Transverse colon (tissue), 4 donors: ENCODE data around the gene GEMIN5. TPM values are rescaled to one million over a fixed set of nuclear protein-coding genes. Genes with fewer than 3 reads are reported as not detected.
"Not testable (repeated sequence)": the region's sequence is repeated elsewhere in the genome, so short reads cannot be mapped to it uniquely, and the experiment has no call there.

Experiments used
- DNase-seq: peaks from one replicate; pipeline ENCODE4 v3.0.0-alpha.2; 2019
- H3K27ac ChIP-seq, 4 donors: fragments of 200-600 bp; sonication (generic); 2 replicates each; pipeline ENCODE4 v1.5.1; 2016 to 2018; ENCODE audit warnings: inconsistent platforms in 4 of 4
- H3K27me3 ChIP-seq: fragments of 200-600 bp; sonication (generic); 2 replicates; pipeline ENCODE4 v1.5.1; 2017; ENCODE audit warnings: inconsistent platforms
- H3K36me3 ChIP-seq, 4 donors: fragments of 200-600 bp; sonication (generic); 2 replicates each; pipeline ENCODE4 v1.5.1; 2017 to 2019; ENCODE audit warnings: inconsistent platforms in 4 of 4
- H3K4me1 ChIP-seq, 4 donors: fragments of 200-600 bp; sonication (generic); 2 replicates each; pipeline ENCODE4 v1.5.1; 2017 to 2020; ENCODE audit warnings: inconsistent platforms in 4 of 4
- H3K4me3 ChIP-seq, 4 donors: fragments of 200-600 bp; sonication (generic); 1 replicate in 1 of 4; 2 replicates in 3 of 4; pipeline versions ENCODE4 v1.5.1 to v1.6.1; 2017 to 2019; ENCODE audit warnings: inconsistent platforms in 4 of 4
- H3K9me3 ChIP-seq, 2 donors: fragments of 200-600 bp; sonication (generic); 2 replicates each; pipeline ENCODE4 v1.5.1; 2017 to 2019; ENCODE audit warnings: inconsistent platforms in 2 of 2
- CTCF ChIP-seq, 5 experiments: fragments of 200-600 bp in 3 of 5; fragments of 450-650 bp in 2 of 5; sonication (generic) in 3 of 5; IDR thresholded peaks; 1 replicate in 2 of 5; 2 replicates in 3 of 5; pipeline ENCODE4 v1.5.1; 2016 to 2017; ENCODE audit warnings: antibody characterized with exemption in 5 of 5, inconsistent platforms in 3 of 5, mild to moderate bottlenecking in 2 of 5, moderate library complexity in 1 of 5
- EP300 ChIP-seq: sonication (generic); formaldehyde crosslinking; IDR thresholded peaks from one replicate; pipeline ENCODE4 v1.6.1; 2017; ENCODE audit warnings: antibody characterized with exemption, low read depth
- POLR2A ChIP-seq: fragments of 450-650 bp; IDR thresholded peaks from one replicate; pipeline ENCODE4 v1.6.1; 2016; ENCODE audit warnings: antibody characterized with exemption, mild to moderate bottlenecking, moderate library complexity
- POLR2AphosphoS5 ChIP-seq, 3 donors: sonication (generic); formaldehyde crosslinking; IDR thresholded peaks; one replicate each; pipeline ENCODE4 v1.6.1; 2016; ENCODE audit warnings: antibody characterized with exemption in 3 of 3
- WGBS, 2 donors: methylation state at CpG; one replicate each; pipeline ENCODE4 v1.1.5; 2018; ENCODE audit warnings: low coverage in 1 of 2; 5-methylcytosine and 5-hydroxymethylcytosine counted together
- in situ Hi-C, 4 donors: fragments of 200-750 bp; cut with MboI; loops; one replicate each; pipeline versions ENCODE4 v1.15.0 to v1.15.1; 2017; ENCODE audit warnings: low sequenced_read_pairs in 3 of 4, low pct_ligation_motif_present in 1 of 4, low pct_unique_long_range_greater_than_20kb in 1 of 4
- intact Hi-C: fragments of 100-400 bp; cut with DNase I; formaldehyde crosslinking; loops from one replicate; pipeline ENCODE4 v1.15.1; 2023; ENCODE audit warnings: low total_unique reads
- total RNA-seq, 4 donors: library from RNA; depleted of rRNA; stranded (reverse); fragments of >200 nt; gene quantifications; one replicate each; pipeline ENCODE4 v1.1.0, GENCODE V29; 2016

Gene GEMIN5
- total RNA-seq, 4 donors from 2014 or later = 3.4 to 39.4 (median 7.3) TPM

GRCh38 chr5:154917757-154918156, 20.3 kb downstream of the GEMIN5 start:
- Histone ChIP-seq H3K9me3 (no peaks in the 10 kb centered on the region), H3K36me3 (peaks cover 0 to 53% (median 16%) of the 10 kb centered on the region in 4 donors), H3K4me1 (no peaks in the 10 kb centered on the region), H3K27ac (no peak overlapping the region), H3K4me3 (no peak overlapping the region), H3K27me3 (no peaks in the 10 kb centered on the region)
- intact Hi-C loops = no loop called here
- 83 to 87% methylated on average over 4 of the region's 4 CpGs for WGBS, 2 donors
- TF ChIP-seq POLR2AphosphoS5 (IDR thresholded peaks at IDR 0.05) (no peak), POLR2A (no peak), CTCF (IDR thresholded peaks at IDR 0.05) (no peak), EP300 (no peak)
- in situ Hi-C loops = no loop called here
- DNase-seq = no peak

DNA sequence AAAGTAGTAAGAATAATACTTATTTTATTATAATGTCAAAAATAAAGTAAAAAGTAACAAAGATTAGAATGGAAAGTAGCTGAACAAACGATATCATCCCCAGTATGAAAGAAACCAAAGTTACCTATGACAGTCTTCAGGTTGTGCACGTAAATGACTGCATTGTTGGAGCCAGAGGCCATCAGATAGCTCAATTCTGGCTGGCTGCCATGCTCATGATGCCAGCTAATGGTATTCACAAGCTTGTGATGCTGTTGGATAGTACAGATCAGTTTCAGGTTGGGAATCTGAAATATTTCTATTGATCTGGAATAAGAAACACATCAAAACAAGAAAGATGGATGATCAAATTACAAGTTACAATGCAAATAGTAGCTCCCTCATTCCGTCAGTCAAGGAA, 21.1 kb downstream of the GEMIN5 start:
- Histone ChIP-seq H3K27me3 (no peaks in the 10 kb centered on the region), H3K9me3 (no peaks in the 10 kb centered on the region), H3K27ac (no peak overlapping the region), H3K4me1 (no peaks in the 10 kb centered on the region), H3K4me3 (no peak overlapping the region), H3K36me3 (peaks cover 0 to 56% (median 17%) of the 10 kb centered on the region in 4 donors)
- in situ Hi-C loops = no loop called here
- 82 to 90% methylated on average over 3 of the region's 3 CpGs for WGBS, 2 donors
- no peak for TF ChIP-seq EP300
- no peak for TF ChIP-seq POLR2AphosphoS5 (IDR thresholded peaks at IDR 0.05)
- TF ChIP-seq CTCF (IDR thresholded peaks at IDR 0.05) = no peak
- no peak for TF ChIP-seq POLR2A
- intact Hi-C loops = no loop called here
- no peak for DNase-seq

- peaks cover 0 to 62% (median 22%) of the 10 kb centered on the region in 4 donors for H3K36me3 ChIP-seq
- WGBS, 2 donors = 96 to 100% methylated on average over 5 to 7 of the region's 7 CpGs
- H3K4me3 ChIP-seq, H3K9me3 ChIP-seq, intact Hi-C loops, H3K4me1 ChIP-seq, H3K27me3 ChIP-seq, H3K27ac ChIP-seq, in situ Hi-C loops, DNase-seq: not testable (repeated sequence)
Measured at GRCh38 chr5:154905601-154906000, 32.4 kb downstream of the GEMIN5 start.

- Histone ChIP-seq H3K4me3 (no peak overlapping the region), H3K27ac (no peak overlapping the region), H3K36me3 (peaks cover 0 to 87% (median 22%) of the 10 kb centered on the region in 4 donors), H3K9me3 (no peaks in the 10 kb centered on the region), H3K27me3 (no peaks in the 10 kb centered on the region), H3K4me1 (no peaks in the 10 kb centered on the region)
- no peak for DNase-seq
- intact Hi-C loops = no loop called here
- WGBS, 2 donors = 98% methylated on average over 6 of the region's 6 CpGs; no CpG with 5 or more reads in 1 of the 2 donors
- in situ Hi-C loops = no loop called here
- TF ChIP-seq CTCF (IDR thresholded peaks at IDR 0.05) (no peak), EP300 (no peak), POLR2AphosphoS5 (IDR thresholded peaks at IDR 0.05) (no peak), POLR2A (no peak)
Measured at GRCh38 chr5:154901913-154902312, 36.1 kb downstream of the GEMIN5 start.

- intact Hi-C loops (no loop called here), in situ Hi-C loops (no loop called here)
- no peaks in the 10 kb centered on the region for H3K9me3 ChIP-seq
- H3K27ac ChIP-seq = no peak overlapping the region
- H3K4me3 ChIP-seq = no peak overlapping the region
- H3K36me3 ChIP-seq = peaks cover 0 to 85% (median 22%) of the 10 kb centered on the region in 4 donors
- no peaks in the 10 kb centered on the region for H3K27me3 ChIP-seq
- 94 to 100% methylated on average over 2 of the region's 2 CpGs for WGBS, 2 donors
- DNase-seq = no peak
- TF ChIP-seq POLR2A = no peak
- H3K4me1 ChIP-seq = no peaks in the 10 kb centered on the region
Measured at GRCh38 chr5:154901276-154901675, 36.7 kb downstream of the GEMIN5 start.
